ENCODE data around the gene CHRNA9.
A peak's percentile ranks its signal among the peaks of the same experiment; 100 is the strongest.

The CHRNA9 gene

GRCh38 chr4:40310225-40310624, 24.9 kb upstream of the CHRNA9 start:
- peaks cover 7% of the 10 kb centered on the region for H3K4me1 ChIP-seq (ENCODE audit: control insufficient read depth, insufficient read depth, low read length, unreplicated experiment)
- no peaks in the 10 kb centered on the region for H3K36me3 ChIP-seq (ENCODE audit: insufficient read depth, low read length)
- no peak overlapping the region for H3K27ac ChIP-seq (ENCODE audit: low read depth, low read length)

DNA sequence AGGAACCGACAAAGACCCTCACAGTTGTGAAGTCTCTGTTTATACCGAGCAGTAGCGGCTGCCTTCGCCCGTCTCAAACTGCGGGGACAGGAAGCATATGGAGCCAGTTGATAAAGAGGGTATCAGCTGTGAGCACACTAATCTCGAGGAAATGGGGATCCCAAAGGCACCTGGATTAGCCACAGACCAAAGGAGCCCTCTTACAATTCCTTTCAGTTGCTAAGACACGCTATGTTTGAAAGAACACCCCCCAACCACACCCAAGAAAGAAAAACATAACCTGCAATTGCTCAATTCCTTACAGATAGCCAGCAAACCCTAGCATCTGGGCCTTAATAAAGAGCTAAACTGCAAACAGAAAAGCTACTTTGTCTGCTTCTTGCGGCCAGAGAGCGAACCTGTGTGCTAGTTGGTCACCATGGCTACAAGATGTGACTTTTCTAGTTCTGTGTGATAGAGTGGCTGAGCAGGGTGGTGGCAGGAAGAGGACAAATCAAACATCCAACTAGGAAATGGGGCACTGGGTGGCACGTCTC, 23.3 kb upstream of the CHRNA9 start:
- H3K4me1 ChIP-seq (ENCODE audit: control insufficient read depth, insufficient read depth, low read length, unreplicated experiment) = peaks cover 15% of the 10 kb centered on the region
- no peaks in the 10 kb centered on the region for H3K27me3 ChIP-seq (ENCODE audit: insufficient read depth, low read length)
- no peaks in the 10 kb centered on the region for H3K79me2 ChIP-seq (ENCODE audit: control insufficient read depth, insufficient read depth, low read length, unreplicated experiment)
- no peak overlapping the region for H3K4me3 ChIP-seq (ENCODE audit: low read depth, low read length)
- no peak overlapping the region for H2AFZ ChIP-seq (ENCODE audit: low read length, unreplicated experiment)
- H3K36me3 ChIP-seq (ENCODE audit: insufficient read depth, low read length) = no peaks in the 10 kb centered on the region
- H3K27ac ChIP-seq (ENCODE audit: low read depth, low read length) = no peak overlapping the region

More at GRCh38 chr4:40310225-40310624, 24.9 kb upstream of the CHRNA9 start:
- no peaks in the 10 kb centered on the region for H3K79me2 ChIP-seq (ENCODE audit: control insufficient read depth, insufficient read depth, low read length, unreplicated experiment)
- H3K27me3 ChIP-seq (ENCODE audit: insufficient read depth, low read length) = no peaks in the 10 kb centered on the region
- no peak overlapping the region for H2AFZ ChIP-seq (ENCODE audit: low read length, unreplicated experiment)
- no peak overlapping the region for H3K4me3 ChIP-seq (ENCODE audit: low read depth, low read length)

GRCh38 chr4:40314951-40315350, 20.2 kb upstream of the CHRNA9 start:
- H3K36me3 ChIP-seq (ENCODE audit: insufficient read depth, low read length) = no peaks in the 10 kb centered on the region
- peaks cover 19% of the 10 kb centered on the region for H3K4me1 ChIP-seq (ENCODE audit: control insufficient read depth, insufficient read depth, low read length, unreplicated experiment)
- H3K27ac ChIP-seq (ENCODE audit: low read depth, low read length) = peak overlapping the region; percentile 99

DNA sequence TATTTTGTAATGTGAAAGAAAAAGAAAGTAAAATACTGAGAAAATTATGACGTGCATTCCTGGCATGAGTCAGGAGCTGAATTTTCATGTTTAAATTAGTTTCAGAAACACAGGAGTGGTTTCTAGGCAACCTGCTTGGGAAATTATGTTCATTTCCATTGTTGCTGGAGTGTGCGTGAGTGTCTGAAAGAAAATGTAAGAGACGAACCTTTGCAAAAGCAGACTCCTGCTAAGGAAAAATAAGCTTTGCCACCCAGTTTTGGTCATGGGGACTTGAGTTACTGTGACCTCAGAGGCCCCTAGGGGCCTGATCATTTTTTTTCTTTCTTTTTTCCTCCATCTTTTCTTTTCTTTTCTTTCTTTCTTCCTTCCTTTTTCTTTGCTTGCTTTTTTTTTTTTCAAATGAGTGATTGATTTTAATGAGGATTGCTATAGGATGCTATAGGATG, 18.8 kb upstream of the CHRNA9 start:
- no peak overlapping the region for H2AFZ ChIP-seq (ENCODE audit: low read length, unreplicated experiment)
- peak overlapping the region; percentile 99 for H3K27ac ChIP-seq (ENCODE audit: low read depth, low read length)
- no peaks in the 10 kb centered on the region for H3K79me2 ChIP-seq (ENCODE audit: control insufficient read depth, insufficient read depth, low read length, unreplicated experiment)
- peaks cover 19% of the 10 kb centered on the region for H3K4me1 ChIP-seq (ENCODE audit: control insufficient read depth, insufficient read depth, low read length, unreplicated experiment)
- H3K36me3 ChIP-seq (ENCODE audit: insufficient read depth, low read length) = no peaks in the 10 kb centered on the region
- no peaks in the 10 kb centered on the region for H3K27me3 ChIP-seq (ENCODE audit: insufficient read depth, low read length)
- H3K4me3 ChIP-seq (ENCODE audit: low read depth, low read length) = peak overlapping the region; percentile 73

More at GRCh38 chr4:40314951-40315350, 20.2 kb upstream of the CHRNA9 start:
- no peak overlapping the region for H2AFZ ChIP-seq (ENCODE audit: low read length, unreplicated experiment)
- no peaks in the 10 kb centered on the region for H3K27me3 ChIP-seq (ENCODE audit: insufficient read depth, low read length)
- H3K4me3 ChIP-seq (ENCODE audit: low read depth, low read length) = no peak overlapping the region
- no peaks in the 10 kb centered on the region for H3K79me2 ChIP-seq (ENCODE audit: control insufficient read depth, insufficient read depth, low read length, unreplicated experiment)

DNA sequence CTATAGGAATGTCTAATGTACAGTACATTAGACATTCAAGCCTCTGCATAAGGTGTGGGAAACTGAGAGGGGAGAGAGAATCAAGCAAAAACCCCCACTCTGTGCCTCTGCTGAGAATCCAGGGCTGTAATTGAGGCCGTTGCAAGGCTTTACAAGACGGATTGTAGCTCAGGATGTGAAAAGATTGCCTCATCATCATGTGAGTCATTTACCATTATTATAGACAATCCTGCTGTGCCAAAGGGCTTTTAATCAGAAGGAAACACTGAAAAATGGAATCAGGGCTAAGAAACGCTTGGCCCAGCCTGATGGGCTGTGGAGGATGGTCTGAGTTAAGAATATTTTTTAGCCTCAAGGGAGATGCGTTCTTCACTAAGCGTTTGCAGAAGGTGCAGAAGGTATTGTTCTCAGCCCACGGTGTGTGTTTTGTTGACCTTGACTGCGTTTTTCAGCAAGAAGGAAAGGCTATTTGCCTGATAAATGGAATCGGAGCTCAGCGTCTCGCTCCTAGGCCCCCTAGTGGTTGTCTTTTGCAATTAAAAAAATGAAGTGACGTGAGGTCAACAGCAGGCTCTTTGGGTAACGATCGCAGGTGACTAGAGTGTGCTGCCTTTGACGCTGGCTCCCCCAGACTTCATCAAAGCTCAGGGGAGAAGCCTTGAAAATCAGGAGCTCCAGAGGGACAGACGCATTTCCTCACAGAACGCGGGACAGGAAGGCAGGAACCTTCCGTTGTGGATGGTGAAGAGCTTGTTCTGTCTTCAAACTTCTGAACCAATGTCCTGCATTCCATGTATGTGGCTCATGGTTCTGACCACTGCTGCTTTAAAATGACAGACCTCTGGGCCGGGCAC, 18.1 kb upstream of the CHRNA9 start:
- peak overlapping the region; percentile 73 for H3K4me3 ChIP-seq (ENCODE audit: low read depth, low read length)

DNA sequence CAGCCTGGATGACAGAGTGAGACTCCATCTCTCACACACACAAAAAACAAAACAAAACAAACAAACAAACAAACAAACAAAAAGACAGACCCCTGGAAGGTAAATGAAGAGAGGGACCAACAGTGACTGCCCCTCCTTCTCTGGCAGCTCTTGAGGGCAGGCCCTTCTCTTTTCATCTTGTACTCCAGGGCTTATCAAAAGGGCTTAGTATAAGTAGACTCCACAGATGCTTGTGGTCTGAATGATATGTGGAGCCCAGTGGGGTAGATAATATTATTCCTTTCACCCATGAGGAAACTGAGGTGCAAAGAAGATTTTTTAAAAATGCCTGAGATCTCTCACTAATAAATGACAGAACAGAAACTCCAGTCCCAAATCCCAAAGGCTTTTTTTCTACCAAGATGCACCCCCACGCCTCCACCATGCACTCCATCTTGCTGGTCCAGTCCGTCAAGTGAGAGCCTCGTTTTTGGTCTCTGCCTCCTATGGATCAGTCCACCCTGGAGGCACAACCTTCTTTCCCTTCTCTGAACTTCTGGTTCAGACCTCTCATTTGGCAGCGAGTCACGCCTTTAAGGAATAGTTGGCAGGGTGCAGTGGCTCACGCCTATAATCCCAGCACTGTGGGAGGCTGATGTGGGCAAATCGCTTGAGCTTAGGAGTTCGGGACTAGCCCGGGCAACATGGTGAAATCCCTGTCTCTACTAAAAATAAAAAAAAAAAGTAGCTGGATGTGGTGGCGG, 17.0 kb upstream of the CHRNA9 start:
- Histone ChIP-seq H3K27ac (ENCODE audit: low read depth, low read length) (peak overlapping the region; percentile 99; the same call in 1 of the 2 replicates), H3K4me1 (ENCODE audit: control insufficient read depth, insufficient read depth, low read length, unreplicated experiment) (peaks cover 19% of the 10 kb centered on the region)

More for the DNA sequence above, 18.1 kb upstream of the CHRNA9 start:
- Histone ChIP-seq H3K36me3 (ENCODE audit: insufficient read depth, low read length) (no peaks in the 10 kb centered on the region), H3K27me3 (ENCODE audit: insufficient read depth, low read length) (no peaks in the 10 kb centered on the region), H2AFZ (ENCODE audit: low read length, unreplicated experiment) (peak overlapping the region; percentile 66), H3K79me2 (ENCODE audit: control insufficient read depth, insufficient read depth, low read length, unreplicated experiment) (no peaks in the 10 kb centered on the region), H3K27ac (ENCODE audit: low read depth, low read length) (peak overlapping the region; percentile 99), H3K4me1 (ENCODE audit: control insufficient read depth, insufficient read depth, low read length, unreplicated experiment) (peaks cover 19% of the 10 kb centered on the region)

GRCh38 chr4:40321574-40322275, 13.4 kb upstream of the CHRNA9 start:
- Histone ChIP-seq H3K4me3 (ENCODE audit: low read depth, low read length) (no peak overlapping the region), H3K4me1 (ENCODE audit: control insufficient read depth, insufficient read depth, low read length, unreplicated experiment) (peaks cover 4% of the 10 kb centered on the region), H2AFZ (ENCODE audit: low read length, unreplicated experiment) (no peak overlapping the region), H3K79me2 (ENCODE audit: control insufficient read depth, insufficient read depth, low read length, unreplicated experiment) (no peaks in the 10 kb centered on the region), H3K27me3 (ENCODE audit: insufficient read depth, low read length) (no peaks in the 10 kb centered on the region), H3K27ac (ENCODE audit: low read depth, low read length) (no peak overlapping the region), H3K36me3 (ENCODE audit: insufficient read depth, low read length) (no peaks in the 10 kb centered on the region)

More for the DNA sequence above, 17.0 kb upstream of the CHRNA9 start:
- no peaks in the 10 kb centered on the region for H3K79me2 ChIP-seq (ENCODE audit: control insufficient read depth, insufficient read depth, low read length, unreplicated experiment)
- H3K27me3 ChIP-seq (ENCODE audit: insufficient read depth, low read length) = no peaks in the 10 kb centered on the region
- H2AFZ ChIP-seq (ENCODE audit: low read length, unreplicated experiment) = no peak overlapping the region
- H3K4me3 ChIP-seq (ENCODE audit: low read depth, low read length) = no peak overlapping the region
- no peaks in the 10 kb centered on the region for H3K36me3 ChIP-seq (ENCODE audit: insufficient read depth, low read length)

GRCh38 chr4:40322811-40323210, 12.3 kb upstream of the CHRNA9 start:
- H3K27me3 ChIP-seq (ENCODE audit: insufficient read depth, low read length) = no peaks in the 10 kb centered on the region
- H3K4me3 ChIP-seq (ENCODE audit: low read depth, low read length) = no peak overlapping the region
- no peak overlapping the region for H2AFZ ChIP-seq (ENCODE audit: low read length, unreplicated experiment)
- no peaks in the 10 kb centered on the region for H3K79me2 ChIP-seq (ENCODE audit: control insufficient read depth, insufficient read depth, low read length, unreplicated experiment)
- no peaks in the 10 kb centered on the region for H3K4me1 ChIP-seq (ENCODE audit: control insufficient read depth, insufficient read depth, low read length, unreplicated experiment)
- H3K27ac ChIP-seq (ENCODE audit: low read depth, low read length) = no peak overlapping the region
- no peaks in the 10 kb centered on the region for H3K36me3 ChIP-seq (ENCODE audit: insufficient read depth, low read length)

DNA sequence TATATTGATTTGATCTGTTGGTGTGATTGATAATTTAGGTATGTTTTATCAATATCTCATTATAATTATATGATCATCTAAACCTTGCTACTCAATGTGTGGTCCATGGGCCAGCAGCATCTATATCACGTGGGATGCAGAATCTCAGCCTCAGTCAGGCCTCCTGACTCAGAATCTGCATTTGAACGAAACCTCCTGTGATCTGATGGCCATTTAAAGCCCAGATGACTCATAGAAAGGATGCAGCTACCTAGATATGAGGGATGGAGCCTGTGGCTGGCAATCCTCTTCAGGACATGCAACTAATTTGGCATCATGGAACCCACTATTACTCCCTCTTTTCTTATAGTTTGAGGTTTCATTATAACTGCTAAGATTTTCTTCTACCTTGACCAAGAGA, 11.3 kb upstream of the CHRNA9 start:
- Histone ChIP-seq H3K27ac (ENCODE audit: low read depth, low read length) (no peak overlapping the region), H3K36me3 (ENCODE audit: insufficient read depth, low read length) (no peaks in the 10 kb centered on the region), H3K4me3 (ENCODE audit: low read depth, low read length) (no peak overlapping the region), H3K27me3 (ENCODE audit: insufficient read depth, low read length) (no peaks in the 10 kb centered on the region), H3K4me1 (ENCODE audit: control insufficient read depth, insufficient read depth, low read length, unreplicated experiment) (no peaks in the 10 kb centered on the region), H3K79me2 (ENCODE audit: control insufficient read depth, insufficient read depth, low read length, unreplicated experiment) (no peaks in the 10 kb centered on the region), H2AFZ (ENCODE audit: low read length, unreplicated experiment) (no peak overlapping the region)

DNA sequence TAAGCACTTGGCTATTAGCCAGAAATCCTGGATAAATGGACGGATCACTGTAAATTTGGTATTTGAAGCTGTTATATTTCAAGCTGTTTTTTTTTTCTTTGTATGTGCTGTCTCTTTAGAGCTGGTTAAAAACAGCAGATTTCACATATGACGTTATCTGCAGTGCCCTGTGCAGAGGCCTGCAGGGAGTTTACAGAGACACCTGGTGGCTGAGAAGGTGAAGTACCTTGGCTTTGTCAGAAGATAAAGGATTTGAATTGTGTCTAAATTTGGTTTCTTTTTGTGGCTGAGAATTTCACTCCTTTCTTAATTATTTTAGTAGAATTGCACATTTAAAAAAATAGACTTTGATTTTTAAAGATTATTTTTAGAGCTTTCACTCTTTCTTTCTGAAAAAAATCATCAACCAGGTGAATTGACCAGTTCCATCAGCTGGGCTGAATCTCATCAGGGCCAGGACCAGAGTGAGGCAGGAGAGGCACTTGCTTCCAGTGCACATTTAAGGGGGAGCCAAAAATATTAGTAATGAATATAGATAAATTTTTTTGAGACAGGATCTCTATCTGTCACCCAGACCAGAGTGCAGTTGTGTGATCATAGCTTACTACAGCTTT, 9.6 kb upstream of the CHRNA9 start:
- Histone ChIP-seq H2AFZ (ENCODE audit: low read length, unreplicated experiment) (peak overlapping the region; percentile 42), H3K27ac (ENCODE audit: low read depth, low read length) (no peak overlapping the region), H3K36me3 (ENCODE audit: insufficient read depth, low read length) (no peaks in the 10 kb centered on the region), H3K79me2 (ENCODE audit: control insufficient read depth, insufficient read depth, low read length, unreplicated experiment) (no peaks in the 10 kb centered on the region), H3K27me3 (ENCODE audit: insufficient read depth, low read length) (no peaks in the 10 kb centered on the region), H3K4me3 (ENCODE audit: low read depth, low read length) (no peak overlapping the region), H3K4me1 (ENCODE audit: control insufficient read depth, insufficient read depth, low read length, unreplicated experiment) (no peaks in the 10 kb centered on the region)

All from ACC112 (cell line).